CD4-positive, alpha-beta T cell treated with Interferon alpha-2 for 1 hour (primary cell): Measurements from ENCODE around the gene RABGAP1L.
"Not testable (repeated sequence)": the region's sequence is repeated elsewhere in the genome, so short reads cannot be mapped to it uniquely, and the experiment has no call there.

Experiments
- DNase-seq, 2 donors: peaks; one replicate each; pipeline ENCODE4 v3.0.0-alpha.2; 2020 to 2022

RABGAP1L gene

DNA sequence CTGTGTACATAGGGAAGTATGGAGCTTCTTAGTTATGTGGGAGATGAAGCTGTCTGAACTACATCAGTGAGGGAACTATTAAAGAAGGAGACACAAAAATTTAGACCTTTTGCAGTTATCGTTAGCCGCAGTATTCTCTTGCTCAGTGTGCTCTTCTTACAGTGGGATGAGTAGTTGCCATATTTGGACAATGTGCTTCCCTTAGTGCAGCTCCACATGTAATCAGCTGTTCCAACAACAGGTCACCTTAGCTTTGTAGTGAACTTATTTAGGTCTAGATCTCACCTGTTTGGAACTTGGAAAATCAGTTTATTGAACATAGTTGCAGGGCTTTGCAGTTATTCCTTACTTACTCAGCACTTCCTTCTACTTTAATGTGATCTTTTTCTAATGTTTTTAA is 306.5 kb downstream of the RABGAP1L start:
- no peak for DNase-seq

DNA sequence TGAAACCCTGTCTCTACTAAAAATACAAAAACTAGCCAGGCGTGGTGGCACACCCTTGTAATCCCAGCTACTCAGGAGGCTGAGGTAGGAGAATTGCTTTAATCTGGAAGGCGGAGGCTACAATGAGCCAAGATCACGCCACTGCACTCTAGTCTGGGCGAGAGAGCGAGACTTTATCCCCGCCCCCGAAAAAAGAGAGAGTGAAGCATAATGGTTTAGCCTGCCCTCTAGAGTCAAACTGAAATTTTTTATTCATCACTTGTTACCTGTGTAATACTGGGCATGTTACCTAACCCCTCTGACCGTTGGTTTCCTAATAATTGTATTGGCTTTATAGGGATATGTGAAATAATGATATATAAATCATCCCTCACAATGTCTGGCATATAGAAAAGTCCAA is 307.3 kb downstream of the RABGAP1L start:
- no peak for DNase-seq

DNA sequence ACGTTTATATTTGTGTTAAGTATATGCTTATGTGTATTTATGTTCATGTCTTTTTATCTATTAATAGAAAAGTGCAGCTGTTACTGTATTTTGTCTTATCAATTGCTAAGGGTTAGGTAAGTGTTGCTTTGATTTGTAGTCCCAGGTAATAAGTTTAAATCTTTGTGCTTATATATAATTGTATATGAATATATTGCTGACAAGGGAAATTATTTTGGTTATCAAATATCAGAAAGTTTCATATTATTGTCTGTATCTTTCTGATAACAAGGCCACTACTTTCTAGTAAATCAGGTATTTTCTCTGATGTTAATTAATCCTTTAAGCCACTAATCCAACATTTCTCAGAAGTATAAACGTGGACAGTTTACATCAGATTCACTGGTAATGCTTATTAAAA is 309.7 kb downstream of the RABGAP1L start:
- no peak for DNase-seq

DNA sequence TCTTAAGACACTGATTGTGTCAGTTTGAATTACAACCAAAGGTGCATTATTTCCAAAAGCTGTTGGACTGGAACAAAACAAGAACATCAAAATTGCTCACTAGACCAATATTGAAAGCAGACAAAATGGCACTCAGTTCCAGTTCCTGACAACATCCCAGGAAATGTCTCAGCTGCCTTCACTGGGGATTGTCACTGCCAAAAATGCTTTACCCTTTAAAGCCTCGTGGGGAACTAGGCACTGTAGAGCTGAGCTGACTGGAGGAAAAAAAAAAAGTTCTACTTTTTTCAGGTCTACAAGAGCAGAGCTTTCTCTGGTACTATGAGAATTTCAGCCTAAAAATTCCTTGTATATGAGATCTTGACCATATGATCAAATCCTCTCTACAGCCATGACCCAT is 310.4 kb downstream of the RABGAP1L start:
- no peak for DNase-seq

DNA sequence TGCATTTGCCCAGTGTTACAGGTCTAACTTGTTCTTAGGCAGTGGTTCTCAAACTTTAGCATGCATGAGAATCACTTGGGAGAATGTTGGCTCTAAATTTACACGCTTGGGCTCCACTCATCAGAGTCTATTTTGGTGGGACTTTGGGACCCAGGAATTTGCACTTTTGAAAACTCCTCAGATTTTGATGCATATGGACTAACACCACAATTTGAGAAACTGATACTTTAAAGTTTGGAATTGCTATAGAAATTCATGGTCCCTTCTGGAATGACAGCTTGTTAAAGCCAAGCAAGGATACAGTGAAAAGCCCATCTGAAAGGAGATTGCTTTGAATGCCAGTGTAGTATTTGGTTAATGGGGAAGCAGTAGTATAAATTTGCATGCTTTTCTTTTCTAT is 320.0 kb downstream of the RABGAP1L start:
- DNase-seq, result no peak

DNA sequence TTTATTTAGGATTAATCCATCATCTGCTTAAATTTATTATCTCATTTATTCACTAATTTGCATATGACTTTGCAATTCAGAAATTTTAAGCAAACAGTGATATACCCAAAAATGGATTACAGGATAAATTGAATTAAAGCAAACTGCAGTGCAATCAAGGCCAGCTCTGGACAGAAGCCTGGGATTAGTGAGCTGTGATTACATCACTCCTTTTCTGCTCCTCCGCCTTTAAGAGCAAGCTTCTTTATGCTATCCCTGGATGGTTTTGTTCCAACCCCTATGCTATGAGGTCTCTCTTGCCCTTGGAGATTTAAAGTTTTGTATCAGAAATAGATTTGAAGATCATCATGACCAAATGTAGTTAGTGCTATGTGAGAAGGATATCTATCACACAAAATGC is 321.0 kb downstream of the RABGAP1L start:
- DNase-seq, result no peak

DNA sequence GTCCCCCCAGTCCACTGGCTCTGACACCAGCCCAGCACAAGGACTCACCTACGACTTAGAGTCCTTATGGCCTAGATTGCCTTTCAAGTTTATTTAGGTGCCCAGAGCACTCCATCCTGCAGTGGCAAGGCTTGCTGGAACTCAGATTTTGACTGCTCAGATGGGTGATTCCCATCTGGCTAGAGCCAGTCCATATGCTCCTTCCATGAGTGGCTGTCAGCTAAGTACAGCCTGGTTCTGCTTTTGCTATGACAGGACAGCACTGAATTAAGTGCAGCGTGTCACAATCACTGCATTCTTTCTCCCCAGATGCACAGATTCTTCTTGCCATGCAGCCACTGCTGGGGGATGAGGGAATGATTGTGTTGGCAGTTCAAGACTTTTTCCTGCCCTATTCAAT is 332.3 kb downstream of the RABGAP1L start:
- DNase-seq, result no peak

DNA sequence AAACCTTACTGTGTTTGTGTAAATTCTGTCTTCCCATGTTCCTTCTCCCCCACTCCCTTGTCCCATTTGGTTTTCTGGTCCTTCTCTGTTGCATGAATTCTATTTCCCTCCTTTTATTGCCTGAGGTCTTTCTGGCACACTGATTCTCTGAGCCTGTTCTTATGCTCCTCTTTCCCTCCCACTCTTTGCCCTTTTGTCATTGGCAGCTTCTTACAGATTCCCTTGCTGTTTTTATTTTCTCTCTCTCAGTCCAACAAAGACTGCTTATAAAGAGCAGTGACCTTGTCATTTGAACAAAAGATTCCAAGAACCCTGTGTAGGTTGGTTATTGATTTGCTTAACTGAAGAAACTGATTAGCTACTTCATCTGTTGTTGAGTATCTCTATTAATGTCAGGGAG is 338.2 kb downstream of the RABGAP1L start:
- DNase-seq, result no peak

DNA sequence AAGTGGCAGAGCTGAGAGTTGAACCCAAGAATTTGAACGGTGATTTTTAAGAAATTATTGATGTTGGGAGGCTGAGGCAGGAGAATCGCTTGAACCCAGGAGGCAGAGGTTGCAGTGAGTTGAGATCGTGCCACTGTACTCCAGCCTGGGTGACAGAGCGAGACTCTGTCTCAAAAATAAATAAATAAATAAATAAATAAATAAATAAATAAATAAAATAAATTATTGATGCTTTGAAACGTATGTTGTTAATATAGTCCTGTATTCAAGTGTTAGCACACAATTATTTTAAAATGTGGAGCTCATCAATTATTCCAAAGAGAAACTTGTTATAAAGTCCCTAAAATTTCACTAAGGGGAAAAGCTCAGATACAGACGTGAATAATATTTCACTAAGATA is 357.4 kb downstream of the RABGAP1L start:
- not testable (repeated sequence) for DNase-seq

DNA sequence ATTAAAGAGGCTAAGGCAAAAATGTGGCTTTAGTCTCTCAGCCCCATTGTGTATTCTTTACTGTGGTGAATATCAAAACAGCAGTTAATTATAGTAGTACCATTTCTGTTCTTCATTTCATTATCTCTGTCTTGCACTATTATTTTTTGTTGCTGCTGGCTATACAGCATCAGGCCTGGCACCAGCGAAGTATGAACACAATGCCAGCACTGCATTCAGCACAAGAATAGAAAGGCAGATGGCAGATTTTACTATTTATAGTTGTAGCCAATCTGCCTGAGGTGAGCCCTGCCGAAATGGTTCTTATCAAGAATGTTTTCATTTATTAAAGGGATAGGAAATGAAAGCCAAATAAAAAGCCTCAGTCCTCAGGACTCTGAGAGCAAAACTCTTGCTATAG is 360.5 kb downstream of the RABGAP1L start:
- DNase-seq, result no peak

DNA sequence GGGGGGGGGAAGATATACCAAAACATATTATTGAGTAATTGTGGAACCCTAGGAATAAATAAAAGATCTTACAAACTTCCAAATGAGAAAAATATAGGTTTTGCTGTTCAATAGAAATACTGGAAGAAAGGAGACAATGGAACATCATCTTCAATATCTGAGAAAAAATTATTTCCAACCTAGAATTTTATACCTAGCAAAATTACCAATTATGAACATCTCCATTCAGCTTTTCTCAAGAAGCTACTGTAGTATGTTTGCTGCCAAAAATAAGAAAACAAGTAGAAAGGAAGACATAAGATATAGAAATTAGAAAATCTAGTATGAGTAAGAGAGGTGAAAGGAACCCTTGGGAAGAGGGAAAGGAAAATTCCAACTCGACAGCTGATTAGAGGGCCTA is 372.4 kb downstream of the RABGAP1L start:
- no peak for DNase-seq

DNA sequence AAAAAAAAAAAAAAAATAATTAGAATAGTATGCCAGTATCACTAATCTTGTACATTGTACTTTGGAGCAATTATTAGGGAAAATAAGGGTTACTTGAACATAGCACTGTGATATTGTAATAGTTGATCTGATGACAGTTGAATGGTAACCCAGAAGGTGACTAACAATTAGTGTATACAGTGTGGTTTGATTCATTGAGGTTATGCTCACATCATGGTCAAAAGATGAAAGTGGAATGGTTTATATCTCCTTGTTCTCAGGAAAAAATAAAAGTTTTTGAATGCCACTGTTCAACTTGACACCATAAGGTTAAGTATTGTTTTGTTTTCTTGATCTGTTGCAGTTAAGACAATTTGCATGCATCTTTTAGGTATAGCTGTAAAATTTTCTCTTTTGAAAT is 375.5 kb downstream of the RABGAP1L start:
- no peak for DNase-seq

DNA sequence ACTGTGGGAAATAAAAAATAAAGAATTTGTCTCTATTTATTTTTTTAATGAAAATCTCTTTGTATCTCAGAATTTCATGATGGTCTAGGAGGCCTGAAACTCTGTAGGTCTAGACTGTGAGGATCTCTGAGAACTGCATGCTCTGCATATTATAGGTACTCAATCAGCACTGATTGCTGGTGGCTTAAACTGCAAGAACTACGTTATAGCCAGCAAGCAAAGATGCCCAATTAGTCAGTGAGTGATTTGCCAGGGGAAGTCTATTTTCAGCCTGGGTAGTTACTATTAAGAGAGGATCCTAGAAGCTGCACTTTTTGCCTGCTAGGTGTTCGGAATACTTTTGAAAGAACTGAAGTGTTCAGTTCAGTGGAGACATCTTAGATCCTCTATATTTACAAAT is 375.9 kb downstream of the RABGAP1L start:
- no peak for DNase-seq

DNA sequence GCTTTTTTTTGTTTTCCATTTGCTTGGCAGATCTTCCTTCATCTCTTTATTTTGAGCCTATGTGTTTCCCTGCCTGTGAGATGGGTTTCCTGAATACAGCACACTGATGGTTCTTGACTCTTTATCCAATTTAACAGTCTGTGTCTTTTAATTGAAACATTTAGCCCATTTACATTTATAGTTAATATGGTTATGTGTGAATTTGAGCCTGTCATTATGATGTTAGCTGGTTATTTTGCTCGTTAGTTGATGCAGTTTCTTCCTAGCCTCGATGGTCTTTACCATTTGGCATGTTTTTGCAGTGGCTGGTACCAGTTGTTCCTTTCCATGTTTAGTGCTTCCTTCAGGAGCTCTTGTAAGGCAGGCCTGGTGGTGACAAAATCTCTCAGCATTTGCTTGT is 384.1 kb downstream of the RABGAP1L start:
- DNase-seq, result not testable (repeated sequence)

DNA sequence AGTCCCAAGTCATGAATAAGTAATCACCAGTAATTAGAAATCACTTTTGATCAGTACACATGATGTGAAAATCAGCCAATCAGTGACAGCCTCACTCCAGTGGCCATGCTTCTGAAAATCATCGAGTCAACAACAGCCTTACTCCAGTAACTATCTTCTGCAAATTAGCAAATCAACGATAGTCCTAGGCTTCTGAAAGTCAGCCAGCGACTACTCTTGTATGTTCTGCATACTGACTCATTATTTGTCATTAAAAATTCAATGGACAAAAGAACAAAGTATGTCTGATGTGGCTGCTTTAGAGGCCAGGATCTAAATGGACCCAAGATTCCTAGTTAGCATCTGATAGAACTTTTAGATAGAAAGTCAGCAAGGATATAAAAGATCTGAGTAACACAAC is 391.0 kb downstream of the RABGAP1L start:
- DNase-seq, result no peak

DNA sequence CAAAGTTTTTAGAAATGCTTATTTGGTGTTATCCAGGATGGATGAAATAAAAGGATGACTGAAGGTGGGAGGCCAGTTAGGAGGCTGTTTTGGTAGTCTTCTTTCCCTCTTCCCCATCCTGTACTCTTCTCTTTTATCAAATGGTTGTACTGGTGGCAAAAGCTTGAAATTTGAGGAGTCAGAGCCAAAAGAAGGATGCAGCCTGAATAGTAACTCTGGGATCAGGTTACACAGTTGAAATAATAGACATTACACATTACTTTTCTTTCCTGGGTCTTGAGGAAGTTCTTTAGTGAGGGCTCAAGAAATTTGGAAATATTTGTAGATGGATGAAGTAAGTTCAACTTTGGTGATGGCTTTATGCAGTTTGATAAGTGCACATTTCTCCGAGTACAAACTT is 397.1 kb downstream of the RABGAP1L start:
- DNase-seq, result no peak

DNA sequence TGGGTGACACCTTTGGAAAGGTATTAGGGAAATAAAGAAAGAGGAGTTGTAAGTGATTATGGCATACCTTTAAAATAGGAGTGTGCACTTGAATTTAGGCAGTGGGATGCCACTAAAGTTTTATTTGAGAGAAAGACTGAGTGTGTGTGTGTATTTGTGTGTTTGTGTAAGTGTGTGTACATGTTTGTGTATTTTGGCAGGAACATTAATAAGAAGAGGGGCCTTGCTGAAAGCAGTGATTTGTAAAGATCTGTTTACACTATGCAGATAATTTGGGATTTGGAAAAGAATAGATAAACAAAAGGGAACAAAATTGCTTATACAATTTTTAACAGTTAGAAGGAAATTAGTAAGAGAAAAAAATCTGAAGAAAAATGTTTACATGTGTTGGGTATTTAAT is 409.2 kb downstream of the RABGAP1L start:
- DNase-seq, result no peak

DNA sequence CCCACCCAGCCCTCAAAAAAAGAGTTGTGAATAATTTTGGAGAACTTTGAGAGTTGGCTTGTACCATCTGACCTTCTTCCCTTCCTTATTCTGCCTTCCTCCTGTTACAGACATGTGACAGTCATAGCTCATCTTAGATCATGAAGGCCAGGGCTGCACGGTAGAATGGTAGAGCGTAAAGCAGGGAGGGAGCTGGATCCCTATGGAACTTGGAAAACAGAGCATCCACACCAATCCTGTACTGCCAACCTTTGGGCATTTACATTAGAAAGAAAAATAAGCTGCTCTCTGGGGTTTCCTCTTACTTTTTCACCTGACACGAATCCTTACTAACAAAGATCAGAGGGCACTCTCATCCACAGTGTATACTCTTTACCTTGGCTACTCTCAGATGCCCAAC is 409.9 kb downstream of the RABGAP1L start:
- DNase-seq, result no peak

DNA sequence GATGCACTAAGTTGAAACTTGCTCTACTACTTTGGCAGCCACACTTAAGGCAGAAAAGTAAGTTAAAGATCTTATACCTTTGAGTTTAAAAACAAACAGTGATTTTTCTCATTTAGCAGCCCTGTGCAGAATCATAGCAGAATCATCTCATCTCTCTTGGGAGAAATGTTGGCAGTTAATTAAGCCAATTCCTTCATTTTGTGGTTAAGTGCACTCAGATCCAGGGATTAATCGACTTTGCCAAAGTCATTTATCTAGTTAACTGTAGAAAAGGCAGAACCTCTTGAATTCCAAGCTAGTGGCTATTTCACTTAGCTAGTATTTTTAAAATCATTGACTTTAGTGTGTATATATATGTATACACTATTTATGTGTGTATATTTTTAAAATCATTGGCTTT is 413.5 kb downstream of the RABGAP1L start:
- no peak for DNase-seq

DNA sequence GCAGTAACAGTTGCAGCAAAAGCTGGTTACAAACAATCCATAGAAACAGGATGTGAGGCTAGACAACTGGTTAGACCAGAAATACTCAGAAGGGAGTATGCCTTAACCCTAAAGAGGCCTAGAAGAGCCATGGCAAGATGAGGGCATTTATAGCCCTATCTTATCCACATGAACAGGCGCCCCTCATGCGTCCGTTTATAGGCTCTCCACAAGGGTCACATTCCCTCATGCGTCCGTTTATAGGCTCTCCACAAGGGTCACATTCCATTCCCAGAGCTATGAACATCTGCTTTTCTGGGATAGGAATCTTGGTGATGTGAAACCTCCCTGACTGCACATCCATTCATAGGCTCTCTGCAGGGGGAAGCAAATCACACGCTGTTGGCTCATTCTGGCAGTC is 416.8 kb downstream of the RABGAP1L start:
- DNase-seq, result not testable (repeated sequence)

DNA sequence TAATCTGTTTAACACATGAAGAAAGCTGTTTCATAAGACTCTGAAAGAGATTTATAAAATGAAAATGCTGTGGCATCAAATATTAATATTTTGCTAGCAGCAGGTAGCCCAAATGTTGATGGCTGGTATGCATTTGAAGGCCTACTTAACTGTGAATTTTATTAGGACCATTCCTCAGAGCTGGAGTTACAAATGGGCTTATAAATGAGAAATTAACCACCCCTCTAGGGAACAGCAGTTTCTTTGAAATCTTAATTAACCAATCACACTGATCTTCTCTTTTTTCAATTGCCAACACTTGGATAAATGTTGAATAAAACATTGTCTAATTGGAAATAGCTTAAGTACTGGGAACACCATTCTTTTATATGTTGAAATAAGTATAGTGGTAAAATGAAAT is 418.4 kb downstream of the RABGAP1L start:
- no peak for DNase-seq

DNA sequence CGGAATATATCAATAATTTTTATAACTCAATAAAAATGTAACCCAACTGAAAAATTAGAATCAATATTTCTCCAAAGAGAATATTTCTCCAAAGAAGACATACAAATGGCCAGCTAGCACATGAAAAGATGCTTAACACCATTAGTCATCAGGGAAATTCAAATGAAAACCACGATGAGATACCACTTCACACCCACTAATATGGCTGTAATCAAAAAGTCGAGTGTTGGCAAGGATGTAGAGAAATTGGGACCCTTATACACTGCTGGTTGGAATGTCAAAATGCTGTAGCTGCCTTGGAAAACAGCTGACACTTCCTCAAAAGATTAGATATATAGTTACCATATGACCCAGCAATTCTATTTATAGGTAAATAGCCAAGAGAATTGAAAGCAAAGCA is 421.5 kb downstream of the RABGAP1L start:
- DNase-seq, result no peak

DNA sequence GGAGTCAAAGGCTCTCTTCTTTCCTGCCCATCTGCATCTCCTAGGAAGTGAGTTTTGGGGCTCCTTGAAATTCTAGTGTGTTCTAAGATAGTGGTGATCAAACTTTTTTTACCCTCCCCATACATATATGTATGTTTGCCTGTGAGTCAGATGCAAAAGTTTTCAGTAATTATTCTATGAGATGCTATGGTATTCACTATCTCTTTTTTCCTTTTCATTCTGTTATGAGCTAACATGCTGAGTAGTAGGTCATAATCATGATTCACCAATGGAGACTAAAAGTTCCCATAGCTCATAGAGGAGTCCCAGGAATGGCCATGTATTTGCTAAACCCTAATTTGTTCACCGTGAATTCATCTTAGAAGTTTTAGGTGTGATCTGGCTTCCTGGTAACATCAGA is 424.0 kb downstream of the RABGAP1L start:
- DNase-seq, result no peak

DNA sequence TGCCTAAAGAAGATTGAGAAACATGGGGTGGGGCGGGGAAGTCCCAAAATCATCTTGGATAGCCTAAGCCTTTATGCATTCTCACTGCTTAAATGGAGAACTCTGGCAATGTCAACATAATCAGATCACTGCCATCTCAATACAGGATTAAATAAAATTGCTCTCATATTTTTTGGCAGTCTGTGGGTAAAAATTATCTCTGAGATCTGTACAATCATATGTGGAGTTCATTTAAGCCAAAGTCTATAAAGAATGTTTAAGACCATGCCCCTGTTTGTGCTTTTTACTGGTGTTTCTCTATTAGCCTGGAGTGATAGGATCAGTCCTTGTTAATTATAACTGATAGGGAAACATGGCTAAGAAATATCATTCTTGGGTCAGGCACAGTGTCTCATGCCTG is 424.8 kb downstream of the RABGAP1L start:
- DNase-seq, result no peak

DNA sequence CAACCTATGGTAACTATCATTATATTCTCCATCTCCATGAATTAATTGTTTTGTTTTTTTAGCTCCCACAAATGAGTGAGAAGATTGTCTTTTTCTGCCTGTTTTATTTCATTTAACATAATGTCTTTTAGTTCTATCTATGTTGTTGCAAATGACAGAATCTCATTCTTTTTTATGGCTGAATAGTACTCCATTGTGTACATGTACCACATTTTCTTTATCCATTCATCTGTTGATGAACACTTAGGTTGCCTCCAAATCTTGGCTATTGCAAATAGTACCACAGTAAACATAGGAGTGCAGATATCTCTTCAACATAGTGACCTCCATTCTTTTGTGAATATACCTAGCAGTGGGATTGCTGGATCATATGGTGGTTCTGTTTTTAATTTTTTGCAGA is 429.3 kb downstream of the RABGAP1L start:
- DNase-seq, result not testable (repeated sequence)

DNA sequence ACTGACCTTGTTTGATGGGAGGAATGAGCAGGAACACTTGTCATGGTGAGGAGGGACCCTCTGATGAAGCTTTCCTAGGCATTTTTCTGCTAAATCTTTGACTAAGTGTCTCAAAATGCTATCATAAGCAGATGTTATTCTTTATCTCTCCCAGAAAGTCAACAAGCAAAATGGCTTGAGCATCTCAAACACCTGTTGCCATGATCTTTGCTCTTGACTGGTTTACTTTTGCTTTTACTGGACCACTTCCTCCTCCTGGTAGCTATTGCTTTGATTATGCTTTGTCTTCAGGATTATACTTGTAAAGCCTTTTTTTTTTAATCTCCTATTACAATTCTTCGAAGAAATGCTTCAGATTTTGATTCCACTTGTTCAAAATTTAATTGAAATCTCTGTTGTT is 445.9 kb downstream of the RABGAP1L start:
- no peak for DNase-seq
